Mammary epithelial cell (primary cell): Measurements from ENCODE around the gene FUT7.

ENCODE experiments used
- CTCF ChIP-seq, 2 donors: IDR thresholded peaks in 1 of 2; conservative IDR thresholded peaks in 1 of 2; 2 replicates each; pipeline ENCODE4 v1.5.1; 2011 to 2012; ENCODE audit warnings: inconsistent platforms in 2 of 2, low read length in 2 of 2, mild to moderate bottlenecking in 2 of 2, control low read depth in 1 of 2, low read depth in 1 of 2; ENCODE audit not compliant: insufficient read depth in 1 of 2; ENCODE audit errors: extremely low read depth in 1 of 2
- EZH2 ChIP-seq: IDR thresholded peaks from 2 replicates; pipeline ENCODE4 v1.6.1; 2012; ENCODE audit warnings: low read length, inconsistent platforms, borderline replicate concordance

GRCh38 chr9:137041124-137041523 lies 9.2 kb upstream of the FUT7 start:
- no peak for TF ChIP-seq EZH2
- no peak for TF ChIP-seq CTCF (conservative IDR thresholded peaks at IDR 0.05 in 1 of 2, IDR thresholded peaks at IDR 0.05 in 1 of 2; ENCODE audit: extremely low read depth in 1 of 2, insufficient read depth in 1 of 2, low read depth in 1 of 2, low read length in 2 of 2)
